Mesendoderm (in vitro differentiated cells): ENCODE data around the gene CCL14.
"Not testable (repeated sequence)": the region's sequence is repeated elsewhere in the genome, so short reads cannot be mapped to it uniquely, and the experiment has no call there.

Experiments
- DNase-seq: peaks from one replicate; pipeline ENCODE4 v3.0.0; 2013
- H2AK5ac ChIP-seq: 2 replicates; pipeline ENCODE4 v1.6.1; 2013; ENCODE audit warnings: low read length, inconsistent platforms
- H2BK120ac ChIP-seq: 2 replicates; pipeline ENCODE4 v1.6.1; 2013; ENCODE audit warnings: low read depth, mild to moderate bottlenecking, low read length, moderate library complexity, mixed read lengths
- H2BK15ac ChIP-seq: replicated peaks from 2 replicates; pipeline ENCODE4 v1.6.1; 2013; ENCODE audit warnings: low read depth, mild to moderate bottlenecking, moderate library complexity
- H2BK5ac ChIP-seq: 2 replicates; pipeline ENCODE4 v1.6.1; 2013; ENCODE audit warnings: low read length, inconsistent platforms
- H3K18ac ChIP-seq: 2 replicates; pipeline ENCODE4 v1.6.1; 2013; ENCODE audit warnings: mild to moderate bottlenecking, low read length, mixed read lengths
- H3K23ac ChIP-seq: one replicate; pipeline ENCODE4 v1.6.1; 2013; ENCODE audit warnings: low read length
- H3K27ac ChIP-seq: 2 replicates; pipeline ENCODE4 v1.5.1; 2013; ENCODE audit warnings: low read depth, mild to moderate bottlenecking, inconsistent platforms, low read length, moderate library complexity
- H3K27me3 ChIP-seq: 2 replicates; pipeline ENCODE4 v1.6.1; 2013; ENCODE audit warnings: low read length, control low read depth, mild to moderate bottlenecking, inconsistent platforms; ENCODE audit not compliant: insufficient read depth, poor library complexity
- H3K36me3 ChIP-seq: 2 replicates; pipeline ENCODE4 v1.6.1; 2013; ENCODE audit warnings: low read length, inconsistent platforms; ENCODE audit not compliant: control insufficient read depth, insufficient read depth
- H3K4ac ChIP-seq: one replicate; pipeline ENCODE4 v1.6.1; 2013; ENCODE audit warnings: low read depth, mild to moderate bottlenecking, low read length, moderate library complexity
- H3K4me1 ChIP-seq: 2 replicates; pipeline ENCODE4 v1.6.1; 2013; ENCODE audit warnings: low read depth, low read length, inconsistent platforms; ENCODE audit not compliant: control insufficient read depth
- H3K4me2 ChIP-seq: 2 replicates; pipeline ENCODE4 v1.6.1; 2013; ENCODE audit warnings: low read length
- H3K4me3 ChIP-seq: 2 replicates; pipeline ENCODE4 v1.5.1; 2013; ENCODE audit warnings: mild to moderate bottlenecking, low read length
- H3K56ac ChIP-seq: one replicate; pipeline ENCODE4 v1.6.1; 2013; ENCODE audit warnings: low read length
- H3K79me1 ChIP-seq: 2 replicates; pipeline ENCODE4 v1.6.1; 2013; ENCODE audit warnings: low read length, inconsistent platforms
- H3K79me2 ChIP-seq: 2 replicates; pipeline ENCODE4 v1.6.1; 2013; ENCODE audit warnings: mild to moderate bottlenecking, low read length; ENCODE audit not compliant: control insufficient read depth, insufficient read depth
- H3K9ac ChIP-seq: 2 replicates; pipeline ENCODE4 v1.6.1; 2013; ENCODE audit warnings: low read length, inconsistent platforms
- H4K5ac ChIP-seq: one replicate; pipeline ENCODE4 v1.6.1; 2013; ENCODE audit warnings: low read length
- H4K8ac ChIP-seq: one replicate; pipeline ENCODE4 v1.6.1; 2013; ENCODE audit warnings: low read depth, mild to moderate bottlenecking, control low read depth, low read length, moderate library complexity
- WGBS: extraction: QIAGEN DNeasy Blood & Tissue Kit; methylation state at CpG from one replicate; pipeline ENCODE4 v1.1.7; 2013; ENCODE audit warnings: low lambda C conversion rate, missing lambda C conversion rate; ENCODE audit not compliant: insufficient coverage; ENCODE audit errors: extremely low coverage; 5-methylcytosine and 5-hydroxymethylcytosine counted together

Gene CCL14

GRCh38 chr17:36019423-36019822 lies 32.9 kb upstream of the CCL14 start:
- Histone ChIP-seq H3K79me2 (no peaks in the 10 kb centered on the region), H3K4me2 (no peak overlapping the region), H2BK120ac (no peak overlapping the region), H3K9ac (no peak overlapping the region), H3K4me3 (no peak overlapping the region), H3K36me3 (no peaks in the 10 kb centered on the region), H3K4me1 (no peaks in the 10 kb centered on the region), H3K27ac (no peak overlapping the region), H4K8ac (no peak overlapping the region), H3K27me3 (no peaks in the 10 kb centered on the region), H2AK5ac (no peak overlapping the region), H3K18ac (no peak overlapping the region), H2BK15ac (no peak overlapping the region), H2BK5ac (no peak overlapping the region), H3K4ac (no peak overlapping the region), H3K23ac (no peak overlapping the region), H3K56ac (no peak overlapping the region), H3K79me1 (no peaks in the 10 kb centered on the region), H4K5ac (no peak overlapping the region)
- DNase-seq = no peak
- WGBS = no CpG with 5 or more reads among the region's 2 CpGs

- H3K56ac ChIP-seq = no peak within 1 kb of the TSS
- H3K79me2 ChIP-seq = no peaks in the 10 kb centered on the region
- H3K18ac ChIP-seq = no peak within 1 kb of the TSS
- H3K4me3 ChIP-seq = no peak within 1 kb of the TSS
- no peak within 1 kb of the TSS for H2BK120ac ChIP-seq
- no CpG with 5 or more reads among the region's 6 CpGs for WGBS
- no peak within 1 kb of the TSS for H2BK5ac ChIP-seq
- DNase-seq = no peak
- no peak within 1 kb of the TSS for H4K8ac ChIP-seq
- no peak within 1 kb of the TSS for H3K4ac ChIP-seq
- H3K9ac ChIP-seq = no peak within 1 kb of the TSS
- no peaks in the 10 kb centered on the region for H3K79me1 ChIP-seq
- no peaks in the 10 kb centered on the region for H3K36me3 ChIP-seq
- H3K23ac ChIP-seq = no peak within 1 kb of the TSS
- H3K4me2 ChIP-seq = no peak within 1 kb of the TSS
- H2BK15ac ChIP-seq = no peak within 1 kb of the TSS
- no peak within 1 kb of the TSS for H2AK5ac ChIP-seq
- no peaks in the 10 kb centered on the region for H3K27me3 ChIP-seq
- no peak within 1 kb of the TSS for H4K5ac ChIP-seq
- H3K4me1 ChIP-seq = no peaks in the 10 kb centered on the region
- H3K27ac ChIP-seq = no peak within 1 kb of the TSS
These were observed 31.3 kb upstream of the CCL14 start, which contains the start of gene CCL23 for GRCh38 chr17:36017799-36018198. Gene CCL23, minus strand, starts transcription at chr17:36017972. Its CDS starts 75 bp downstream, at chr17:36017897.

DNA sequence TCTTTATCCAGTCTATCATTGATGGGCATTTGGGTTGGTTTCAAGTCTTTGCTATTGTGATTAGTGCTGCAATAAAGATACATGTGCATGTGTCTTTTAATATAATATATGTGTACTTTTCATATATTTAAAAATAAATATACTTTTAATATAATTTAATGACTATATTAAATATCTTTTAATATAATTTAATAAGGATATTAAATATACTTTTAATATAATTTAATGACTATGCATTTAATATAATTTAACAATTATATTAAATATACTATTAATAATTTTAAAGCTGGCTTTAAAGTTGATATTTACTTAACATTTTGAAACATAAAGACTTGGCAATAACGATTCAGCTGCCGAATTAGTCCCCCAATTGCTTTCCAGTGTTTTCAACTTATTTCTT lies 30.0 kb upstream of the CCL14 start:
- Histone ChIP-seq H2AK5ac (no peak overlapping the region), H2BK5ac (no peak overlapping the region), H3K4me2 (no peak overlapping the region), H3K23ac (no peak overlapping the region), H3K9ac (no peak overlapping the region), H4K8ac (no peak overlapping the region), H3K79me1 (no peaks in the 10 kb centered on the region), H4K5ac (no peak overlapping the region), H3K27me3 (no peaks in the 10 kb centered on the region), H3K4ac (no peak overlapping the region), H3K4me3 (no peak overlapping the region), H3K79me2 (no peaks in the 10 kb centered on the region), H2BK15ac (no peak overlapping the region), H3K4me1 (no peaks in the 10 kb centered on the region), H2BK120ac (no peak overlapping the region), H3K18ac (no peak overlapping the region), H3K56ac (no peak overlapping the region), H3K36me3 (no peaks in the 10 kb centered on the region), H3K27ac (no peak overlapping the region)
- no peak for DNase-seq
- WGBS = no CpG with 5 or more reads among the region's 2 CpGs

- not testable (repeated sequence) for H3K27ac ChIP-seq, H3K4me1 ChIP-seq, H2BK15ac ChIP-seq, DNase-seq, H3K4ac ChIP-seq, H3K79me2 ChIP-seq, H3K4me2 ChIP-seq, H3K18ac ChIP-seq, H2BK5ac ChIP-seq, H3K9ac ChIP-seq, H3K27me3 ChIP-seq, H2BK120ac ChIP-seq, H2AK5ac ChIP-seq, H3K79me1 ChIP-seq, H3K36me3 ChIP-seq, H4K8ac ChIP-seq, H3K23ac ChIP-seq, H3K4me3 ChIP-seq, H3K56ac ChIP-seq, H4K5ac ChIP-seq
- no CpG with 5 or more reads among the region's 4 CpGs for WGBS
These were observed 29.4 kb upstream of the CCL14 start for GRCh38 chr17:36015895-36016294.

- H2BK120ac ChIP-seq = no peak overlapping the region
- no peaks in the 10 kb centered on the region for H3K27me3 ChIP-seq
- no peak for DNase-seq
- H3K36me3 ChIP-seq = no peaks in the 10 kb centered on the region
- H3K18ac ChIP-seq = no peak overlapping the region
- no peaks in the 10 kb centered on the region for H3K79me2 ChIP-seq
- no peak overlapping the region for H3K27ac ChIP-seq
- no peak overlapping the region for H3K4me2 ChIP-seq
- H3K79me1 ChIP-seq = no peaks in the 10 kb centered on the region
- H3K4me1 ChIP-seq = no peaks in the 10 kb centered on the region
- no peak overlapping the region for H3K23ac ChIP-seq
- H3K9ac ChIP-seq = no peak overlapping the region
- H3K4ac ChIP-seq = no peak overlapping the region
- no peak overlapping the region for H3K56ac ChIP-seq
- H2AK5ac ChIP-seq = no peak overlapping the region
- no peak overlapping the region for H2BK5ac ChIP-seq
- H4K8ac ChIP-seq = no peak overlapping the region
- H2BK15ac ChIP-seq = no peak overlapping the region
- no CpG with 5 or more reads among the region's 5 CpGs for WGBS
- H3K4me3 ChIP-seq = no peak overlapping the region
- H4K5ac ChIP-seq = no peak overlapping the region
These were observed 28.4 kb upstream of the CCL14 start for GRCh38 chr17:36014946-36015345.

DNA sequence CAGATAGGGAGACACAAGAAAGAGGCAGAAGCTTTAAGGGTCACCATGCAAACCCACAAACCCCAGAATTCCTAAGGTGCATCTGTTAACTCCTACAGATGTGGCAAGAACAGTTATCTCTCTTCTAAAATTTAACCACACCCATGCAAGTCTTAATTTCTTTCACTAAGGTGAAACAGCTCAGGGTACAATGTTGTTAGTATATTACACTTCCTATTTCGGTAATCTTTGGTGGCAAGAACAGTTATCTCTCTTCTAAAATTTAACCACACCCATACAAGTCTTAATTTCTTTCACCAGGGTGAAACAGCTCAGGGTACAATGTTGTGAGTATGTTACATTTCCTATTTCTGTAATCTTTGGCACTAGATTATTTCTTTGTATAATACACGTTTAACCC lies 24.7 kb upstream of the CCL14 start:
- Histone ChIP-seq H3K4me3 (no peak overlapping the region), H3K18ac (no peak overlapping the region), H3K27ac (no peak overlapping the region), H3K4ac (no peak overlapping the region), H2BK15ac (no peak overlapping the region), H3K79me2 (no peaks in the 10 kb centered on the region), H3K9ac (no peak overlapping the region), H3K4me1 (no peaks in the 10 kb centered on the region), H3K27me3 (no peaks in the 10 kb centered on the region), H3K4me2 (no peak overlapping the region), H2AK5ac (no peak overlapping the region), H2BK5ac (no peak overlapping the region), H4K8ac (no peak overlapping the region), H3K36me3 (no peaks in the 10 kb centered on the region), H3K56ac (no peak overlapping the region), H3K79me1 (no peaks in the 10 kb centered on the region), H2BK120ac (no peak overlapping the region), H3K23ac (no peak overlapping the region), H4K5ac (no peak overlapping the region)
- no peak for DNase-seq
- no CpG with 5 or more reads among the region's 2 CpGs for WGBS
